CD4-positive, alpha-beta T cell (primary cell): ENCODE results near the gene ZNF710. TPM values are rescaled to one million over a fixed set of nuclear protein-coding genes. Genes with fewer than 3 reads are reported as not detected.

Experiments used
- ATAC-seq: fragments of 200-7000 bp; cut with Tn5 transposase; one replicate; pipeline ENCODE4 v1.10.0; 2022; ENCODE audit warnings: mild to moderate bottlenecking; ENCODE audit not compliant: poor library complexity
- CTCF ChIA-PET: fragments of 350-600 bp; sonication (Branson Sonifier 250); formaldehyde crosslinking; loops from one replicate; lab custom pipeline; 2021; ENCODE audit warnings: antibody characterized with exemption, inconsistent platforms; lab: Charles Lee
- POLR2A ChIA-PET: fragments of 350-600 bp; sonication (Branson Sonifier 250); formaldehyde crosslinking; loops from one replicate; lab custom pipeline; 2021; ENCODE audit warnings: antibody characterized with exemption, inconsistent platforms; lab: Charles Lee
- DNase-seq, 14 experiments: peaks; one replicate each; pipeline ENCODE4 v3.0.0-alpha.2; 2013 to 2020; ENCODE audit warnings: mixed read lengths in 2 of 14
- H3K27ac ChIP-seq, 2 donors: one replicate each; pipeline versions ENCODE4 v1.5.1 to v1.7.0; 2013; ENCODE audit warnings: low read length in 2 of 2, low read depth in 1 of 2, mild to moderate bottlenecking in 1 of 2
- H3K27me3 ChIP-seq, 2 experiments: 1 replicate in 1 of 2; 2 replicates in 1 of 2; pipeline versions ENCODE4 v1.6.1 to v1.7.0; 2013; ENCODE audit warnings: low read length in 2 of 2, control low read depth in 1 of 2, mild to moderate bottlenecking in 1 of 2, moderate library complexity in 1 of 2; ENCODE audit not compliant: insufficient read depth in 2 of 2, control insufficient read depth in 1 of 2
- H3K36me3 ChIP-seq: one replicate; pipeline ENCODE4 v1.6.1; 2013; ENCODE audit warnings: low read length, control low read depth; ENCODE audit not compliant: insufficient read depth
- H3K4me1 ChIP-seq: one replicate; pipeline ENCODE4 v1.6.1; 2013; ENCODE audit warnings: low read length, control low read depth; ENCODE audit not compliant: insufficient read depth
- H3K4me3 ChIP-seq: one replicate; pipeline ENCODE4 v1.5.1; 2013; ENCODE audit warnings: mild to moderate bottlenecking, low read length, moderate library complexity
- H3K9me3 ChIP-seq, 2 experiments: 1 replicate in 1 of 2; 2 replicates in 1 of 2; pipeline versions ENCODE4 v1.6.1 to v1.7.0; 2013; ENCODE audit warnings: low read length in 2 of 2, mild to moderate bottlenecking in 2 of 2, control low read depth in 1 of 2, moderate library complexity in 1 of 2; ENCODE audit not compliant: control insufficient read depth in 1 of 2, insufficient read depth in 1 of 2
- H3K27ac Mint-ChIP-seq: one replicate; pipeline ENCODE4 v1.8.0; 2020; ENCODE audit warnings: mixed read lengths
- H3K27me3 Mint-ChIP-seq: one replicate; pipeline ENCODE4 v1.8.0; 2021; ENCODE audit warnings: mixed read lengths
- H3K36me3 Mint-ChIP-seq: one replicate; pipeline ENCODE4 v1.8.0; 2021; ENCODE audit warnings: low read depth, mixed read lengths
- H3K4me1 Mint-ChIP-seq: one replicate; pipeline ENCODE4 v1.8.0; 2021; ENCODE audit warnings: low read depth, mixed read lengths
- H3K4me3 Mint-ChIP-seq: one replicate; pipeline ENCODE4 v1.8.0; 2020; ENCODE audit warnings: mild to moderate bottlenecking, mixed read lengths
- H3K9me3 Mint-ChIP-seq: one replicate; pipeline ENCODE4 v1.8.0; 2020; ENCODE audit warnings: mixed read lengths
- CTCF ChIP-seq: fragments of 200-600 bp; IDR thresholded peaks from one replicate; pipeline ENCODE4 v1.8.0; 2022; ENCODE audit warnings: antibody characterized with exemption, mild to moderate bottlenecking
- intact Hi-C, 2 experiments: fragments of 100-400 bp; cut with DNase I in 1 of 2; cut with micrococcal nuclease in 1 of 2; formaldehyde crosslinking; loops; one replicate each; pipeline versions ENCODE4 v1.15.1 to v1.9.0; 2023 to 2025; cut with DNase I, micrococcal nuclease
- total RNA-seq, 174 experiments: library from RNA in 2 of 174; stranded (reverse) in 2 of 174; gene quantifications; one replicate each; pipeline ENCODE4 v1.2.3 and lab custom pipeline; 2021 to 2026

The ZNF710 gene
- total RNA-seq, 2 experiments from 2014 or later, result 6.5 to 7.7 TPM

- Histone ChIP-seq H3K27me3 (no peaks in the 10 kb centered on the region), H3K36me3 (no peaks in the 10 kb centered on the region), H3K4me1 (peaks cover 36% of the 10 kb centered on the region), H3K4me3 (no peak overlapping the region), H3K27ac (peak overlapping the region in 1 of 2 donors; percentile 13), H3K9me3 (no peaks in the 10 kb centered on the region)
- intact Hi-C loops, result no loop called here
- TF ChIP-seq CTCF, result no peak
- H3K4me1 Mint-ChIP-seq, result peaks cover 23% of the 10 kb centered on the region
- peak overlapping the region; percentile 1 for H3K27ac Mint-ChIP-seq
- POLR2A ChIA-PET, result interaction anchor here (1.4 to 2.2 kb wide), 2 partner anchors 15 to 72 kb away, joined by 4 to 13 read pairs; no protein-coding TSS in a partner anchor
- H3K9me3 Mint-ChIP-seq, result no peaks in the 10 kb centered on the region
- H3K36me3 Mint-ChIP-seq, result peaks cover 12% of the 10 kb centered on the region
- ATAC-seq, result no peak
- DNase-seq, result no peak
- CTCF ChIA-PET, result interaction anchor here (0.5 kb wide), 1 partner anchor 119 kb away, joined by 3 read pairs; no protein-coding TSS in a partner anchor
- H3K4me3 Mint-ChIP-seq, result peak overlapping the region; percentile 62
- peaks cover 5% of the 10 kb centered on the region for H3K27me3 Mint-ChIP-seq
These were observed 2.0 kb upstream of the ZNF710 start for GRCh38 chr15:89998923-89999675.

GRCh38 chr15:89999676-90000185, 1.4 kb upstream of the ZNF710 start:
- ATAC-seq (no peak), DNase-seq (no peak)
- POLR2A ChIA-PET, result interaction anchor here (1.4 to 3.9 kb wide), 3 partner anchors 14 to 106 kb away, joined by 4 to 16 read pairs (median 13); partner anchors contain the start of gene AP3S2
- peaks cover 30% of the 10 kb centered on the region for H3K4me1 Mint-ChIP-seq
- H3K4me3 Mint-ChIP-seq, result peak overlapping the region; percentile 51
- peaks cover 12% of the 10 kb centered on the region for H3K36me3 Mint-ChIP-seq
- H3K27ac ChIP-seq, result no peak overlapping the region
- peaks cover 5% of the 10 kb centered on the region for H3K27me3 Mint-ChIP-seq
- TF ChIP-seq CTCF, result no peak
- peaks cover 42% of the 10 kb centered on the region for H3K4me1 ChIP-seq
- no peak overlapping the region for H3K4me3 ChIP-seq
- intact Hi-C loops, result loop anchor here (2.0 to 5.0 kb wide), 3 partner anchors 15 to 107 kb away; partner anchors contain the start of gene AP3S2 (in 1 of the 2)
- H3K9me3 Mint-ChIP-seq, result no peaks in the 10 kb centered on the region
- H3K27me3 ChIP-seq, result no peaks in the 10 kb centered on the region
- H3K9me3 ChIP-seq, result no peaks in the 10 kb centered on the region
- no peaks in the 10 kb centered on the region for H3K36me3 ChIP-seq
- CTCF ChIA-PET, result interaction anchor here (0.5 kb wide), 1 partner anchor 118 kb away, joined by 3 read pairs; no protein-coding TSS in a partner anchor
- peak overlapping the region; percentile 1 for H3K27ac Mint-ChIP-seq

GRCh38 chr15:90000186-90001001, 730 bp upstream of the ZNF710 start:
- no peak for TF ChIP-seq CTCF
- ChIA-PET POLR2A (interaction anchor here (0.9 to 3.9 kb wide), 9 partner anchors 13 to 717 kb away, joined by 3 to 16 read pairs (median 4); partner anchors contain the start of genes AP3S2 and BLM), CTCF (no interaction called here)
- Mint-ChIP-seq H3K4me1 (peaks cover 36% of the 10 kb centered on the region), H3K27me3 (peaks cover 5% of the 10 kb centered on the region), H3K4me3 (peak overlapping the region; percentile 100), H3K9me3 (no peaks in the 10 kb centered on the region), H3K36me3 (peaks cover 12% of the 10 kb centered on the region), H3K27ac (peak overlapping the region; percentile 97)
- no peaks in the 10 kb centered on the region for H3K9me3 ChIP-seq
- H3K4me3 ChIP-seq, result peak overlapping the region; percentile 65
- peak overlapping the region; percentile 1 to 56 for H3K27ac ChIP-seq
- DNase-seq (peak in 2 of 14 experiments; percentile 40 to 46), ATAC-seq (no peak)
- no peaks in the 10 kb centered on the region for H3K27me3 ChIP-seq
- no peaks in the 10 kb centered on the region for H3K36me3 ChIP-seq
- intact Hi-C loops, result loop anchor here (2.0 to 5.0 kb wide), 3 partner anchors 14 to 108 kb away; partner anchors contain the start of gene AP3S2 (in 1 of the 2)
- peaks cover 42% of the 10 kb centered on the region for H3K4me1 ChIP-seq
